GM12878 (cell line): Measurements from ENCODE around the gene KCNJ14. TPM values are rescaled to one million over a fixed set of nuclear protein-coding genes. Genes with fewer than 3 reads are reported as not detected.
A peak's percentile ranks its signal among the peaks of the same experiment; 100 is the strongest.

Source experiments
- BHLHE40 ChIP-seq, 2 experiments: fragments of 450-650 bp in 1 of 2; IDR thresholded peaks; 2 replicates each; pipeline ENCODE4 v1.6.1; 2011 to 2017; ENCODE audit warnings: low read depth in 2 of 2, borderline replicate concordance in 1 of 2, improper control_type of control experiment in 1 of 2, low read length in 1 of 2, mild to moderate bottlenecking in 1 of 2
- CREM ChIP-seq: IDR thresholded peaks from 2 replicates; pipeline ENCODE4 v1.6.1; 2014; ENCODE audit warnings: antibody characterized with exemption, low read depth
- DPF2 ChIP-seq: fragments of 450-650 bp; IDR thresholded peaks from 2 replicates; pipeline ENCODE4 v1.6.1; 2017; ENCODE audit warnings: mild to moderate bottlenecking
- EGR1 ChIP-seq, 2 experiments: IDR thresholded peaks; 1 replicate in 1 of 2; 2 replicates in 1 of 2; pipeline ENCODE4 v1.6.1; 2011 to 2012; ENCODE audit warnings: low read depth in 2 of 2, low read length in 2 of 2, borderline replicate concordance in 1 of 2, mild to moderate bottlenecking in 1 of 2, moderate library complexity in 1 of 2
- FOS ChIP-seq: IDR thresholded peaks from 3 replicates; pipeline ENCODE4 v1.6.1; 2011; ENCODE audit warnings: borderline replicate concordance; ENCODE audit not compliant: insufficient read length; ENCODE audit errors: extremely low read depth
- HDAC2 ChIP-seq: fragments of 200-600 bp; sonication (generic); IDR thresholded peaks from 2 replicates; pipeline ENCODE4 v1.6.1; 2017
- HDGF ChIP-seq: fragments of 450-650 bp; IDR thresholded peaks from 2 replicates; pipeline ENCODE4 v1.6.1; 2016; ENCODE audit warnings: antibody characterized with exemption
- MTA2 ChIP-seq: fragments of 450-650 bp; IDR thresholded peaks from 2 replicates; pipeline ENCODE4 v1.6.1; 2016; ENCODE audit warnings: low read depth, mild to moderate bottlenecking, moderate library complexity
- polyA plus RNA-seq, 11 experiments: library from polyadenylated mRNA; depleted of rRNA in 4 of 11; unstranded in 6 of 11; stranded (reverse) in 5 of 11; fragments of >200 nt; fragmentation: Nextera tagmentation in 4 of 11; fragmentation: Illumina TruSeq in 1 of 11; extraction: Ambion mirVana in 4 of 11; extraction: Trizol in 1 of 11; gene quantifications; 1 replicate in 1 of 11; 2 replicates in 10 of 11; pipeline versions ENCODE4 v1.2.1 to v1.2.3, GENCODE V29; 2011 to 2016; ENCODE audit warnings: inconsistent platforms in 2 of 11, missing spikeins in 2 of 11, low read depth in 1 of 11
- total RNA-seq, 4 experiments: library from RNA; depleted of rRNA in 3 of 4; stranded (reverse); fragments of >200 nt in 3 of 4; fragmentation: Illumina TruSeq in 1 of 4; extraction: Trizol in 1 of 4; gene quantifications; 2 replicates each; pipeline versions ENCODE4 v1.2.1 to v1.2.3, GENCODE V29; 2013 to 2021
- TF ChIP-seq, protein P1 (sequence below): fragments of 450-650 bp; IDR thresholded peaks from 2 replicates; pipeline ENCODE4 v1.6.1; 2018; ENCODE audit warnings: borderline replicate concordance, mild to moderate bottlenecking; ENCODE audit not compliant: partially characterized antibody
- TF ChIP-seq, protein P2 (sequence below): fragments of 450-650 bp; IDR thresholded peaks from 2 replicates; pipeline ENCODE4 v1.6.1; 2017; ENCODE audit warnings: antibody characterized with exemption, mild to moderate bottlenecking, moderate library complexity

KCNJ14 gene
- total and polyA plus RNA-seq, 10 of the 15 experiments (the other 5 are each of a cell fraction or from before 2014, with no cell fraction given) = 0.24 to 1.4 (median 0.42) TPM

DNA sequence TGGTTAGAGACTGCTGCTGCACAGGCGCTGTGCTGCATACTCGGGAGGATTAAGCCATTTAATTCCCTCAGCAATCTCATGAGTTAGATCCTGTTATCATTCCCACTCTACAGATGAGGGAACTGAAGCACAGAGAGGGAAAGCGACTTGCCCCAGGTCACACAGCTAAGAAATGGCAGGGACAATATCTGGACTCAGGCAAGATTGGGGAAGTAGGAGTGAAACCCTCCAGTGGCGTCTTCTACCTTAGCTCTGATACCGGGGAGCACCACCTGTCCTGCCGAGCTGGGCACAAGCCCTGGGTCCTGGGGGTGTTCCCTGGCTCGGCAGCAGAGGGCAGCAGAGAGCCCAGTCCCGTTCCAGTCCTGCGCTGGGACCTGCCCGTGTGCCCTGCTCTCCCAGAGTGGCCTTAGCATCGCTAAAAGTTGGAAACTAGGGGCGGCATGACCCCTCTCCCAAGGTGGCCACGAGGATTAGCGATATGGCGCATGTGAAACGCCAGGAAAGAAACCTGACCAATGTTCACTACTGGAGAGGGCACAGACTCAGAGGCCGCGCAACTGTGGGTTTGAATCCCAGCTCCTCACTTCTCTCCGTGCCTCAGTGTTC is 34.3 kb downstream of the KCNJ14 start (continued):
- TF ChIP-seq, protein P1, sequence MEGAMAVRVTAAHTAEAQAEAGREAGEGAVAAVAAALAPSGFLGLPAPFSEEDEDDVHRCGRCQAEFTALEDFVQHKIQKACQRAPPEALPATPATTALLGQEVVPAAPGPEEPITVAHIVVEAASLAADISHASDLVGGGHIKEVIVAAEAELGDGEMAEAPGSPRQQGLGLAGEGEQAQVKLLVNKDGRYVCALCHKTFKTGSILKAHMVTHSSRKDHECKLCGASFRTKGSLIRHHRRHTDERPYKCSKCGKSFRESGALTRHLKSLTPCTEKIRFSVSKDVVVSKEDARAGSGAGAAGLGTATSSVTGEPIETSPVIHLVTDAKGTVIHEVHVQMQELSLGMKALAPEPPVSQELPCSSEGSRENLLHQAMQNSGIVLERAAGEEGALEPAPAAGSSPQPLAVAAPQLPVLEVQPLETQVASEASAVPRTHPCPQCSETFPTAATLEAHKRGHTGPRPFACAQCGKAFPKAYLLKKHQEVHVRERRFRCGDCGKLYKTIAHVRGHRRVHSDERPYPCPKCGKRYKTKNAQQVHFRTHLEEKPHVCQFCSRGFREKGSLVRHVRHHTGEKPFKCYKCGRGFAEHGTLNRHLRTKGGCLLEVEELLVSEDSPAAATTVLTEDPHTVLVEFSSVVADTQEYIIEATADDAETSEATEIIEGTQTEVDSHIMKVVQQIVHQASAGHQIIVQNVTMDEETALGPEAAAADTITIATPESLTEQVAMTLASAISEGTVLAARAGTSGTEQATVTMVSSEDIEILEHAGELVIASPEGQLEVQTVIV = no peak
- no peak for TF ChIP-seq HDGF
- TF ChIP-seq FOS = no peak
- TF ChIP-seq, protein P2, sequence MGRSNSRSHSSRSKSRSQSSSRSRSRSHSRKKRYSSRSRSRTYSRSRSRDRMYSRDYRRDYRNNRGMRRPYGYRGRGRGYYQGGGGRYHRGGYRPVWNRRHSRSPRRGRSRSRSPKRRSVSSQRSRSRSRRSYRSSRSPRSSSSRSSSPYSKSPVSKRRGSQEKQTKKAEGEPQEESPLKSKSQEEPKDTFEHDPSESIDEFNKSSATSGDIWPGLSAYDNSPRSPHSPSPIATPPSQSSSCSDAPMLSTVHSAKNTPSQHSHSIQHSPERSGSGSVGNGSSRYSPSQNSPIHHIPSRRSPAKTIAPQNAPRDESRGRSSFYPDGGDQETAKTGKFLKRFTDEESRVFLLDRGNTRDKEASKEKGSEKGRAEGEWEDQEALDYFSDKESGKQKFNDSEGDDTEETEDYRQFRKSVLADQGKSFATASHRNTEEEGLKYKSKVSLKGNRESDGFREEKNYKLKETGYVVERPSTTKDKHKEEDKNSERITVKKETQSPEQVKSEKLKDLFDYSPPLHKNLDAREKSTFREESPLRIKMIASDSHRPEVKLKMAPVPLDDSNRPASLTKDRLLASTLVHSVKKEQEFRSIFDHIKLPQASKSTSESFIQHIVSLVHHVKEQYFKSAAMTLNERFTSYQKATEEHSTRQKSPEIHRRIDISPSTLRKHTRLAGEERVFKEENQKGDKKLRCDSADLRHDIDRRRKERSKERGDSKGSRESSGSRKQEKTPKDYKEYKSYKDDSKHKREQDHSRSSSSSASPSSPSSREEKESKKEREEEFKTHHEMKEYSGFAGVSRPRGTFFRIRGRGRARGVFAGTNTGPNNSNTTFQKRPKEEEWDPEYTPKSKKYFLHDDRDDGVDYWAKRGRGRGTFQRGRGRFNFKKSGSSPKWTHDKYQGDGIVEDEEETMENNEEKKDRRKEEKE = no peak
- TF ChIP-seq HDAC2 = no peak
- TF ChIP-seq DPF2 = 0 out of 2 replicates have a peak, but pooled peaks have one; percentile 46
- 0 out of 2 replicates have a peak, but pooled peaks have one; percentile 11 for TF ChIP-seq CREM
- TF ChIP-seq MTA2 = no peak
- TF ChIP-seq EGR1 (IDR thresholded peaks at IDR 0.05; ENCODE audit: borderline replicate concordance in 1 of 2, low read depth in 2 of 2, low read length in 2 of 2) = no peak
- TF ChIP-seq BHLHE40 (IDR thresholded peaks at IDR 0.05; ENCODE audit: borderline replicate concordance in 1 of 2, low read depth in 2 of 2, low read length in 1 of 2) = peak; percentile 53 to 56; a peak in 3 of 4 replicates
